ENCODE measurements around the gene MRPS17.
"Not testable (repeated sequence)": the region's sequence is repeated elsewhere in the genome, so short reads cannot be mapped to it uniquely, and the experiment has no call there.

DNA sequence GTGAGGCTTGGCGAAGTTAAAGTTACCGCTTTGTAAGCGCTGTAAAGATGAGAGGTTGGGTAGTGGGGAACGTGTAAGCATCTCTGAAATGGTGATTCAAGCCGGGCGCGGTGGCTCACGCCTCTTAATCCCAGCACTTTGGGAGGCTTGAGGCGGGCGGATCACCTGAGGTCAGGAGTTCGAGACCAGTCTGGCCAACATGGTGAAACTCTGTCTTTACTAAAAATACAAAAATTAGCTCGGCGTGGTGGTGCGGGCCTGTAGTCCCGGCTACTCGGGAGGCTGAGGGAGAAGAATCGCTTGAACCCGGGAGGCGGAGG is 635 bp downstream of the MRPS17 start:
- not testable (repeated sequence) for TF ChIP-seq POU6F1 (CRISPR knock-in tag; IDR thresholded peaks at IDR 0.05; ENCODE audit: borderline replicate concordance, low read depth); ZFP3 (CRISPR knock-in tag; IDR thresholded peaks at IDR 0.05); BACH2 (CRISPR knock-in tag; IDR thresholded peaks at IDR 0.05; ENCODE audit: borderline replicate concordance)
- TF ChIP-seq, protein P1, sequence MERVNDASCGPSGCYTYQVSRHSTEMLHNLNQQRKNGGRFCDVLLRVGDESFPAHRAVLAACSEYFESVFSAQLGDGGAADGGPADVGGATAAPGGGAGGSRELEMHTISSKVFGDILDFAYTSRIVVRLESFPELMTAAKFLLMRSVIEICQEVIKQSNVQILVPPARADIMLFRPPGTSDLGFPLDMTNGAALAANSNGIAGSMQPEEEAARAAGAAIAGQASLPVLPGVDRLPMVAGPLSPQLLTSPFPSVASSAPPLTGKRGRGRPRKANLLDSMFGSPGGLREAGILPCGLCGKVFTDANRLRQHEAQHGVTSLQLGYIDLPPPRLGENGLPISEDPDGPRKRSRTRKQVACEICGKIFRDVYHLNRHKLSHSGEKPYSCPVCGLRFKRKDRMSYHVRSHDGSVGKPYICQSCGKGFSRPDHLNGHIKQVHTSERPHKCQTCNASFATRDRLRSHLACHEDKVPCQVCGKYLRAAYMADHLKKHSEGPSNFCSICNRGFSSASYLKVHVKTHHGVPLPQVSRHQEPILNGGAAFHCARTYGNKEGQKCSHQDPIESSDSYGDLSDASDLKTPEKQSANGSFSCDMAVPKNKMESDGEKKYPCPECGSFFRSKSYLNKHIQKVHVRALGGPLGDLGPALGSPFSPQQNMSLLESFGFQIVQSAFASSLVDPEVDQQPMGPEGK (CRISPR knock-in tag; IDR thresholded peaks at IDR 0.05; ENCODE audit: borderline replicate concordance) = not testable (repeated sequence)
